ENCODE measurements around the gene TECPR2.
"Not testable (repeated sequence)": the region's sequence is repeated elsewhere in the genome, so short reads cannot be mapped to it uniquely, and the experiment has no call there.

TECPR2 gene

GRCh38 chr14:102550927-102551401 is 188.2 kb downstream of the TECPR2 start:
- not testable (repeated sequence) for H3K9me3 Mint-ChIP-seq, ATAC-seq, H3K27ac Mint-ChIP-seq, H3K4me3 Mint-ChIP-seq, H3K4me1 Mint-ChIP-seq, H3K36me3 Mint-ChIP-seq
- peaks cover 33% of the 10 kb centered on the region for H3K27me3 Mint-ChIP-seq

Measured in stimulated activated memory B cell treated with anti-CD40 and anti-IgM and Interleukin-4, amounts not matched to agents 10 μg/mL and 1 μg/mL and 100 μg/mL, for 72 hours (primary cell).